ENCODE results near the gene DMD.

The DMD gene

DNA sequence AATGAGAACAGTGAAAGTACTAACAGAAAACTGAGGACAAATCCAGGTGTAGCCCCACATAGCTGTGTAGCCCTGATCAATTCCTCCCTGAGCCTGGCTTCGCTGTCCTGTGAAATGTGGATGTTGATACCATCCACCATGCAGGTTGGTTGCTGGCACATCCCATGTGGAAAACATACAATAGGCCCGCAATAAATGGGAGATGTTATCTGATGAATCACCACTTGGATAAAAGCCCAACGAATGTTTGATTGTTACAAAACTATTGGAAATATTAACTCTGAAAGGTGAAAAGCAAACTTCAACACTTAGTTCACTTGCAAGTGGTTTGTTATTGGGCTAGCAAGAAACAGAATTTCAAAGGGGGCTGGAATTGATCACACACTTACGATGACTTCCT is 1953.2 kb downstream of the DMD start:
- H3K27ac ChIP-seq = no peak overlapping the region
- TF ChIP-seq CTCF (conservative IDR thresholded peaks at IDR 0.05) = no peak

DNA sequence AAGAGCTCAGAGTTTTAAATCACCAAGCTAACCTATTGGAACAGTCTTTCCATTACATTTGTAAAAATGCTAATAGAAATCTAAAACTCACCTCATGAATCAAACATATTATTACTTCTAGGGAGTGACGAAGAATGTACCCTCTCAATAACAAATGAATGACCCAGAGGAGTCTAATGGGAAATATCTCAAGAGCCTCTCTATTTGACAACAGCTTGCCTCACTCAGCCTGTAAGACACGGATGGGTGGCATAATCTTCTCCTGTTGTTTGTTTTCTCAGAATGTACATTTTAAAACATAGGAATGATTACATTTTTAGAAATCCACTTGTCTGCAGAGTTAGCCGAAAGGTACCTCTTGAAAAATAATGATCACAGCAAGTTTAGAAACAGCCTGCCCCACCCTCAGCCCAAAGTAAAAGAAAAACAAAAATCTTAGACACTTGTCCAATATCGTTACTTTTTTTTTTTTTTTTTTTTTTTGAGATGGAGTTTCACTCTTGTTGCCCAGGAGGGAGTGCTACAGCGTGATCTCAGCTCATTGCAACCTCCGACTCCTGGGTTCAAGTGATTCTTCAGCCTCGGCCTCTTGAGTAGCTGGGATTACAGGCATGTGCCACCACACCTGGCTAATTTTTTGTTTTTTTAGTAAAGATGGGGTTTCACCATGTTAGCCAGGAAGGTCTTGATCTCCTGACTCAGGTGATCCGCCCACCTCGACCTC is 1955.9 kb downstream of the DMD start:
- no peak for TF ChIP-seq ZFX (IDR thresholded peaks at IDR 0.05)
- TF ChIP-seq CTCF (conservative IDR thresholded peaks at IDR 0.05) = no peak
- H3K27ac ChIP-seq = no peak overlapping the region

- TF ChIP-seq ZFX (IDR thresholded peaks at IDR 0.05) (no peak), CTCF (conservative IDR thresholded peaks at IDR 0.05) (no peak)
- no peak overlapping the region for H3K27ac ChIP-seq
Observed at GRCh38 chrX:31252133-31252532, 1959.2 kb downstream of the DMD start.

GRCh38 chrX:31251336-31251735 is 1960.0 kb downstream of the DMD start:
- TF ChIP-seq ZFX (IDR thresholded peaks at IDR 0.05) (no peak), CTCF (conservative IDR thresholded peaks at IDR 0.05) (no peak)
- no peak overlapping the region for H3K27ac ChIP-seq

DNA sequence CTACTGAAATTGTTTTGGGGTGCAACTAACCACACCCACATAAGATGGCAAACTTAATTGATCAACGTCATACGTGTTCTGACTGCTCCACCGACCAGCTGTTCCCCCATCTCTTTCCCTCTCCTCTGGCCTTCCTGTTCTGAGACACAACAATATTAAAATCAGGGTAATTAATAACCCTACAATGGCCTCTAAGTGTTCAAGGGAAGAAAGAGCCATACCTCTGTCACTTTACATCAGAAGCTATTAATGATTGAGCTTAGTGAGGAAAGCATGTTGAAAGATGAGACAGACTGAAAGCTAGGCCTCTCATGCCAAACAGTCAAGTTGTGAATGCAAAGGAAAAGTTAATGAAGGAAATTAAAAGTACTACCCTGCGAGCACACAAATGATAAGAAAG is 1965.6 kb downstream of the DMD start:
- TF ChIP-seq ZFX (IDR thresholded peaks at IDR 0.05) = no peak
- no peak for TF ChIP-seq CTCF (conservative IDR thresholded peaks at IDR 0.05)
- H3K27ac ChIP-seq = no peak overlapping the region

- no peak overlapping the region for H3K27ac ChIP-seq
- TF ChIP-seq ZFX (IDR thresholded peaks at IDR 0.05) = no peak
Observed at GRCh38 chrX:31243804-31244203, 1967.5 kb downstream of the DMD start.

DNA sequence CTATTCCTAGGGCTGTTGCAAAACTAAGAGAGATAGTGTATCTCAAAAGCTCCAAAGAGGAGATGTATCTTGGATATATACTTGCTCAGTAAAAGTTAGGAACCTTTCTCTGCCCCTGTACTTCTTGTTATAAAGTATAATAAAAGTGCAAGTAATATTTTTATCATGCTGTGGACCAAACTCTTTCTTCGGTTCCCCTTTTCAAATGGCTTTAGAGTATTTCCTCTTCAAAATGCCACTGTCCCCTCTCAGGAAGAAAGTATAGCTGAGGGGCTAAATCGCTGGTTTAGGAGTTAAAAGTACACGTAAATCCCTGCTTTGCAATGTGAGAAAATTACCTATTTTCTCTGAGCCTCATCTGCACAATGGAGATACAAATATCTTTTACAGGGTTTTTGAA is 1970.4 kb downstream of the DMD start:
- no peak for TF ChIP-seq CTCF (conservative IDR thresholded peaks at IDR 0.05)
- no peak for TF ChIP-seq ZFX (IDR thresholded peaks at IDR 0.05)
- no peak overlapping the region for H3K27ac ChIP-seq

GRCh38 chrX:31237189-31237588 is 1974.2 kb downstream of the DMD start:
- no peak overlapping the region for H3K27ac ChIP-seq
- no peak for TF ChIP-seq ZFX (IDR thresholded peaks at IDR 0.05)
- no peak for TF ChIP-seq CTCF (conservative IDR thresholded peaks at IDR 0.05)

Data from C4-2B (cell line).